HG03280 (cell line): ENCODE measurements around the gene TENM4.

Source experiments
- ATAC-seq: cut with Tn5 transposase; IDR thresholded peaks from one replicate; pipeline ENCODE4 v1.9.1; 2021; ENCODE audit warnings: mild to moderate bottlenecking, moderate library complexity; ENCODE audit not compliant: unreplicated experiment

The TENM4 gene

DNA sequence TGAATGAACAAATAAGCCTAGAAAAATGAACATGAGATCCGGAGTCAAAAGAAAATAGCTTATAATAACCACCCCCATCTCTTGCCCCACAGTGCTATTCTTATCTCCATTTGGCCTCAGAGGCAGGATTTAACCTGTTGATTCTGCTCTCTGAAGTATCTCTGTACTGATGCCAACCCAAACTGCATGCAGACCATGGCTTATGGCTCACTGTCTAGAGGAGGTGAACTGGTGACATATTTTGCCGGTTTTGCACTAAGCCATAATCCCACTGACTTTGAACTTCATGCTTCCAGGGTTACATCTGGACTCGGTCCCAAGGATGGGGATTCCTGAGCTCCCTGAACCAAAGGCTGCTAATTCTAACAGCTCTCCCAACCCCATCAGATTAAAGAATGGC, 397.1 kb downstream of the TENM4 start:
- no peak for ATAC-seq

DNA sequence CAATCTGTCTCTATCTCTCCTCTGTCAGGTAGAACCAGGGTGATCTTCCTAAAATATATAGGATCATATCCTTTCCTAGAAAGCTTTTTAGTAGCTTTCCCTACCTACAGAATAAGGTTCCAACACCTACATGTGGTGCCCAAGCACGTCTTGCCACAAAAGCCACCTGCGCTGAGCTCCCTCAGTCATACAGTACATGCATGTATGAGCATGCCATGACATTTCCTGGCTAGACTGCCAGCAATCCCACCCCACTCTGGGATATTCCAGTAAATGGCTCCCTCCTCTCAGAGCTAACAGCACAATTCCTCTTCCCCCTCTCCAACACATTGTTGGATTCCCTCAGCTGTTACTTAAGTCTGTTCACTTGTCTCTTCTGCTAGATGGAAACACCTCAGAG, 398.0 kb downstream of the TENM4 start:
- no peak for ATAC-seq

DNA sequence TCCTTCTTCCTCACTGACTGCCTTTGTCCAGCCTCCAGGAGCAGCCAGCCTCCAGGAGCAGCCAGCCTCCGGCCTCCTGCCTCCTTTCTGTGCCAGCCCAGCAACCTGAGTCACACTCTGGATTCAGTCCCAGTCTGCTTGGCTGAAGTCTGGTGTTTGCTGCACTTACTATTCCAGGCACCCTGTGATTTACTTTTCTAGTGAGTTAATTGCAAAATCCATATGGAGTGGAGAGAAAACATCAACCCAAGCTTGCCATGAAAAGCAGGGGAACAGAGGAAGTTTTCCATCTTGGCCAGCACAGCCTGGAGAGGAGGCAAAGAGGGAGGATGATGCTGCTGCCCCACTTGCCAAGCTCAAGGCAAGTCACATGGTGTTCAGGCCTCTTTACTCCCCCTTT, 400.5 kb downstream of the TENM4 start:
- no peak for ATAC-seq

GRCh38 chr11:79039122-79039521, 401.7 kb downstream of the TENM4 start:
- no peak for ATAC-seq

DNA sequence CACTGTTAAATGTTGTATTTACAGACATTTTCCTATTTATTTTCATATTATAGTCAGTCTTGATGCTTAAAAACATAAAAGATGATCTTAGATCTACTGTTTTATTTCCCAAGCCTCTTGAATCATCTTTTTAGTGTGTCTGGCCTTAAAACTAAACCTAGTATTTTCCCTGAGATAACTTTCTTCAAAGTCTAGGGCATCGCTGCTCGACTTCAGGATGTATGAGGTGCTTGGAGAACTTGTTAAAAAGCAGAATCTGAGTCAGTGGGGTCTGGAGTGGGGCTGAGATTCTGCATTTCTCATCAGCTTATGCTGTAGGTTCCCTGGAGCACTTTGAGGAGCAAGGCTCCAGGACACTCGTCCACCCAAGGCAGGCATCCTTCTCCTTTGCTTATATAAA, 404.9 kb downstream of the TENM4 start:
- no peak for ATAC-seq

DNA sequence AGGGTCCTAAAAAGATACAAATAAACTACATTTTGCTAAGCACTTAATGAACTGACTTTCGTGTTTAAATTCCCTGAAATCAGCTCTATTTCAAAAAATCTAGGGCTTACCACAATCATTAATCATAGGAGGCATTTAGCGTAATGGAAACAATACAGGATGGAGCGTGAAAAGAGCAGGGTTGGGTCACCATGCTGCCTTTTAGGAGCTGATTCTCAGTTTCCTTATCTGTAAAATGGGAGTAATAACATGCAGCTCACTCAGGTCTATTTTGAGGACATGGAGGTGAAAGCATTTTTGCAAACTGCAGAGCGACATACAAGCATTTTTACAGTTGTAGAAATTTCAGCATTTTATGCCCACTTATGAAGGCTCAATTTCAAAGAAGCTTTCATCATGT, 407.0 kb downstream of the TENM4 start:
- no peak for ATAC-seq

GRCh38 chr11:79030448-79030847, 410.4 kb downstream of the TENM4 start:
- ATAC-seq, result no peak

DNA sequence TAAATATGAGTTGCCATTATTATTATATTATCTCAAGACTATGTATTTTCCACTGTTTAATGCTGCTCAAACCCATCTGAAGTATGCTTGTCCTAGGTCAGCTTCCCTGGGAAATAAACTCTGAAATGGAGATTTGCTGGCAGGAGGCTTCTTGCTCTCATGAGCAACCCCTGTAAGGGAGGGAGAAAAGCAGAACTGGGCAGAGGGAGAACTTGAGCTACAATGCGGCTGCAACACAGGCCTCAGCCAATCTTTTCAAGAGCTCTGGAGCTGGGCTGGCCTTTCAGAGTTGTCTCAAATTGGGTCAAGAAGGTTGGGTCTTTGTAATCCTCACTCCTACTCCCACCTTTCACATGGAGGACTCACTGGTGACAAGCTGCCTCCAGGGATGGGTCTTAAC, 412.6 kb downstream of the TENM4 start:
- ATAC-seq, result no peak

DNA sequence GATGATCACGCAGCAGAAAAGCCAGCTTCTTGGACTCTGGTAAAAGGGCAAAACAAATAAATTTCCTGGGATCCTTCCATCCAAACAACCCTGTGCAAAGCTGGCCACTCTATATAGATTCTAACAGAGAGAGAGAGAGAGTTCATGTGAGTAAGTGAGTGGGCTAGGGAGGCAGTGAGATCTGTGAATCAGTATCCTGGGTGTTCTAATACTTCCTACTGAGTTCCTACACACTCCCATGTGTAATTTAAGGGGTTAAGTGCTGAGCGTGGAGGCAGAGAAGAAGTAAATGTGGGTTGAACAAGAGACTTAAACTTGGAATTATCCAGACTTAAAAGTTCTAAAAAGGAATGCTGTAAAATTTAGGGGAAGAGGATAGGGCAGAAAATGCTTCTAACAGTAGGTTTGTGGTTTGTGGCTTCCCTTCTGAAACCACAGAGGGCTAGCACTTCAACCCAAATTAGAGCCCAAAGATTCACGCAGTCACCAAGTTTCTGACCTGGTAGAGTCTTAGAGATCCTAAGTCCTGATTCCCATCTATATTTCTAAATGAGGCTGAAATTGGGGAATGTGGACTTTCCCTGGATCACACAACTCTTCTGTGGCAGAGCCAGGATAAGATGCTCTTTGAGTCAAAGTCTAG, 413.9 kb downstream of the TENM4 start:
- ATAC-seq, result no peak

- no peak for ATAC-seq
These were observed 415.2 kb downstream of the TENM4 start for GRCh38 chr11:79025622-79026021.

- ATAC-seq, result no peak
These were observed 415.7 kb downstream of the TENM4 start for GRCh38 chr11:79025097-79025496.

DNA sequence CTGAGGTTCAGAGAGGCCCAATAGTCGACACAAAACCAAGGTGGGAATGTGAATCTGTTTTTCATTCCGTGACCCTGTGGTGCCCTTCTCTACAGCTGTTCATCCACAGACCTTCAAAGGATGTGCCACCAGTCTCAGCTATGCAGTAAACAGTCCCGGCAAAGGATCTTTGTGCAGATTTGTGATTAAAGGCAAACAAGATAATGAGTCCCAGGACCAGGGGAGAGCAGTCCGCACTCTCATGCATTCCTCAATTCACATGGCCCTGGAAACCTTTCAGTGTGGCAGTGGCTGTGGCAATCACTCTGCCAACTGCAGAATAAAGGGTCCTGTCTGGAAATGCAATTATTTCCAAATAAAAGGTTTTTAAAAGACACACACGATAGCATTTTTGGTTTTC, 418.6 kb downstream of the TENM4 start:
- ATAC-seq, result no peak

DNA sequence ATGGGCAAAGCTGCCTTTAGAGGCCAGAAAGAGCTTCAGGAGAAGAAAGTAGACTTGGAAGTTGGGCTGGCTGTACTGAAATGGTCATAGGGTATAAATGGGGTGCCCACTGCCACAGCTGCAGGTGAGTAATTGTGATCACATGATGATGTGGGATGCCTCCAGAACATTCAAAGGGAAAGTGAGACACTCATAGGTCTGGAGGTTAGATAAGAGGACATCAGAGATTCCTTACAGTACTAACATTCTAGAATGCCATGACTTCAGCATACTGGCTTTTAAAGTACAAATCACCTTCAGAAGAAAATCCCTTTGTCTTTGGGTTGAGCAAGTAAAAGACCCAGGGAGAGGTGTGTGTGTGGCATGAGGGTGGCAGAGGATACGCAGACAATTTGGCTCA, 419.2 kb downstream of the TENM4 start:
- no peak for ATAC-seq

DNA sequence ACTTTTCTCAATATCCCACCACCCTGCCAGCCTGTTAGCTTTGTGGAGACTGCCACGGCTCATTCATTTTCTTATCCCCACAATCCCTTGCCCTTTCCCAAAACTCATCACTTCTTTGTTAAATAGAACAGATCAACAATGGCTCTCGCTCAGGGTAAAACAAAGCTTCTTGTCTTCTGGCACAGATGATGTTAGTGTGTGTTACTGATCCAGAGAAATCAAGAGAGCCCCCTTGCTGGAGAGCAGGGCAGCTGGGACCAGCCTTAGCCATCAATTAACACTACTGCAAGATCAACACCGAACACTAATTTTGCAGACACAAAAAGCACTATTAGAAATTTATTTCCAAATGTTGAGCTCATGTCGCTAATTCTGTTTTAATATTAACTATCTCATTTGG, 420.9 kb downstream of the TENM4 start:
- no peak for ATAC-seq

DNA sequence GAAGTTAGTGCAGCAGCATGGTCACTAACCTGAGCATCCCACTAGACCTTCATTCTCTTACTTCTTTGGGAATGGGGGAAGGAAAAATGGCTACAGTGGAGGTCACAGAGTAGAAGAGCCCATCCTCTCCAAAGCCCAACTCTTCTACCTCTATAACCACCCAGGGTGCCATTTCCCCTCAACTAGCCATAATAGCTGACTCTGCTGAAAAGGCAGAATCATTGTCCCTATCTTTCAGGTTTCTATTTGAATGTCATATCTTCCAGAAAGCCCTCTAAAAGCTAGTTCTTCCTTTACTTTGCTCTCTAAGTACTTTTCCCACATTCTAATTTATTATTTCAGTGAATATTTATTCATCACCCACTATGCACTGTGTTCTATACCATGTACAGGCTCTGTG, 421.6 kb downstream of the TENM4 start:
- no peak for ATAC-seq

GRCh38 chr11:79018371-79018849, 422.4 kb downstream of the TENM4 start:
- ATAC-seq, result no peak

GRCh38 chr11:79017811-79018210, 423.0 kb downstream of the TENM4 start:
- no peak for ATAC-seq

DNA sequence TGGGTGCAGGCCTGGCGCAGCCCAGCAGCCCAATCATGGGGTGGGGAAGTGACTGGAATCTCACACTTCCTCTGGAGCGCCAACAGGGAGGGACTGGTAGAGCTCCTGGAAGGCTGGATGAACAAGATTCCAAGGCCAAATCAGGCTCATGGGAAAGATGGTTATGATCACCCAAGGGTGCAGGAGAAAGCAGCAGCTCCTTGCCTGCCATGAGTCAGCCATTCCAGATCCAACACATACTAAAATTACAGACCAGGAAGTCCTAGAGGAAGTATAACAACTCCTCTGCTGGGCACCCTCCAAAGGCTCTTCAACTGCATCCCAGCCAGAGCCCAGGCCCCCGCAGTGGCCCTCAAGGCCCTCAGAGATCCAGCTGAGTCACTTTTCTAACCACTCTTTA, 427.3 kb downstream of the TENM4 start:
- no peak for ATAC-seq

GRCh38 chr11:79011357-79011756, 429.5 kb downstream of the TENM4 start:
- ATAC-seq, result no peak

- no peak for ATAC-seq
These were observed 432.9 kb downstream of the TENM4 start for GRCh38 chr11:79007771-79008402.

- no peak for ATAC-seq
These were observed 434.0 kb downstream of the TENM4 start for GRCh38 chr11:79006854-79007253.

GRCh38 chr11:78996007-78996406, 444.8 kb downstream of the TENM4 start:
- ATAC-seq, result no peak

DNA sequence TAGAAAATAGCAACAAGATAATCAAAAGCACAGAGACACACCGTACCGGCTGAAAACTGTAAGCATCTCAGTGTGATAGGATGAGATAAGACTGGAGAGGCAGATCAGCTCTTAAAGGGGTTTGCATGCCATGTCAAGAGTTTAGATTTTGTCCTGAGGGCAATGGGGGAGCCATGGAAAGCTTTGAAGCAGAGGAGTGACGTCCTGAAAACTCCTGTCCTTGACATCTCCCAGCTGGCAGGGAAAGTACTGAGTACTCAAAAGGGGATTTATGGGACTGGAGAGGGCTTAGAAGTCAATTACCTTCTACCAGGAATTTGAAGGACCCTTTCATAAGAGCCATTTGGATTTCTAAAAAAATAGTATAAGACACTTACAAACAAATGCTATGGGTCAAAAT, 445.7 kb downstream of the TENM4 start:
- no peak for ATAC-seq
